Liver (tissue), 9 donors: ENCODE measurements around the gene ZDHHC11. TPM values are rescaled to one million over a fixed set of nuclear protein-coding genes. Genes with fewer than 3 reads are reported as not detected.

ENCODE experiments used
- DNase-seq: peaks from one replicate; pipeline ENCODE4 v3.0.0-alpha.2; 2017; ENCODE audit warnings: low spot score
- H3K27ac ChIP-seq, 2 donors: one replicate each; pipeline ENCODE4 v1.7.0; 2013; ENCODE audit warnings: inconsistent platforms in 2 of 2, low read length in 2 of 2, control low read depth in 1 of 2, low read depth in 1 of 2, mild to moderate bottlenecking in 1 of 2
- H3K27me3 ChIP-seq, 4 donors: one replicate each; pipeline versions ENCODE4 v1.6.1 to v1.7.0; 2013; ENCODE audit warnings: low read length in 3 of 4, inconsistent platforms in 1 of 4, mild to moderate bottlenecking in 1 of 4, moderate library complexity in 1 of 4; ENCODE audit not compliant: control insufficient read depth in 4 of 4, insufficient read depth in 4 of 4
- H3K36me3 ChIP-seq, 4 donors: one replicate each; pipeline versions ENCODE4 v1.6.1 to v1.7.0; 2013; ENCODE audit warnings: low read length in 3 of 4, mild to moderate bottlenecking in 3 of 4, low read depth in 1 of 4, moderate library complexity in 1 of 4; ENCODE audit not compliant: control insufficient read depth in 4 of 4, insufficient read depth in 3 of 4
- H3K4me1 ChIP-seq, 4 donors: one replicate each; pipeline versions ENCODE4 v1.6.1 to v1.7.0; 2013; ENCODE audit warnings: low read length in 3 of 4, mild to moderate bottlenecking in 3 of 4, moderate library complexity in 1 of 4; ENCODE audit not compliant: control insufficient read depth in 4 of 4, insufficient read depth in 4 of 4
- H3K4me3 ChIP-seq, 3 donors: one replicate each; pipeline versions ENCODE4 v1.6.1 to v1.7.0; 2013; ENCODE audit warnings: low read length in 3 of 3, control low read depth in 1 of 3, low read depth in 1 of 3, mild to moderate bottlenecking in 1 of 3
- H3K9ac ChIP-seq, 2 donors: one replicate each; pipeline ENCODE4 v1.7.0; 2013; ENCODE audit warnings: low read length in 2 of 2, mild to moderate bottlenecking in 2 of 2, moderate library complexity in 2 of 2, control low read depth in 1 of 2, low read depth in 1 of 2
- H3K9me3 ChIP-seq, 4 donors: one replicate each; pipeline versions ENCODE4 v1.6.1 to v1.7.0; 2013; ENCODE audit warnings: low read length in 3 of 4; ENCODE audit not compliant: control insufficient read depth in 4 of 4
- ATF3 ChIP-seq: IDR thresholded peaks from 2 replicates; pipeline ENCODE4 v1.6.1; 2016; ENCODE audit warnings: antibody characterized with exemption
- EGR1 ChIP-seq, 2 donors: IDR thresholded peaks; 2 replicates each; pipeline ENCODE4 v1.6.1; 2016 to 2018; ENCODE audit warnings: antibody characterized with exemption in 2 of 2, low read depth in 2 of 2
- FOXA1 ChIP-seq: IDR thresholded peaks from 2 replicates; pipeline ENCODE4 v1.6.1; 2016; ENCODE audit warnings: antibody characterized with exemption
- FOXA2 ChIP-seq: IDR thresholded peaks from 2 replicates; pipeline ENCODE4 v1.6.1; 2016; ENCODE audit warnings: antibody characterized with exemption
- GABPA ChIP-seq, 2 donors: IDR thresholded peaks in 1 of 2; conservative IDR thresholded peaks in 1 of 2; 2 replicates each; pipeline ENCODE4 v1.6.1; 2016; ENCODE audit warnings: antibody characterized with exemption in 2 of 2, mild to moderate bottlenecking in 1 of 2, moderate library complexity in 1 of 2
- HNF4A ChIP-seq, 2 donors: conservative IDR thresholded peaks; 2 replicates each; pipeline ENCODE4 v1.6.1; 2016; ENCODE audit warnings: antibody characterized with exemption in 2 of 2, mild to moderate bottlenecking in 2 of 2
- HNF4G ChIP-seq: IDR thresholded peaks from 2 replicates; pipeline ENCODE4 v1.6.1; 2016; ENCODE audit warnings: antibody characterized with exemption
- JUND ChIP-seq, 2 donors: IDR thresholded peaks; 2 replicates each; pipeline ENCODE4 v1.6.1; 2016; ENCODE audit warnings: antibody characterized with exemption in 2 of 2
- MAX ChIP-seq: IDR thresholded peaks from 2 replicates; pipeline ENCODE4 v1.6.1; 2016; ENCODE audit warnings: antibody characterized with exemption
- NR2F2 ChIP-seq: IDR thresholded peaks from 2 replicates; pipeline ENCODE4 v1.6.1; 2016; ENCODE audit warnings: antibody characterized with exemption
- REST ChIP-seq: IDR thresholded peaks from 2 replicates; pipeline ENCODE4 v1.6.1; 2016; ENCODE audit warnings: antibody characterized with exemption, mild to moderate bottlenecking
- RXRA ChIP-seq, 2 donors: IDR thresholded peaks; 2 replicates each; pipeline ENCODE4 v1.6.1; 2017 to 2018; ENCODE audit warnings: antibody characterized with exemption in 2 of 2, mild to moderate bottlenecking in 1 of 2
- TAF1 ChIP-seq: conservative IDR thresholded peaks from 2 replicates; pipeline ENCODE4 v1.6.1; 2016; ENCODE audit warnings: antibody characterized with exemption, mild to moderate bottlenecking
- YY1 ChIP-seq: IDR thresholded peaks from 2 replicates; pipeline ENCODE4 v1.6.1; 2016; ENCODE audit warnings: antibody characterized with exemption, mild to moderate bottlenecking
- ZBTB33 ChIP-seq: IDR thresholded peaks from 2 replicates; pipeline ENCODE4 v1.6.1; 2016; ENCODE audit warnings: antibody characterized with exemption
- WGBS: extraction: QIAGEN DNeasy Blood & Tissue Kit; methylation state at CpG from one replicate; pipeline ENCODE4 v1.1.7; 2013; 5-methylcytosine and 5-hydroxymethylcytosine counted together
- polyA plus RNA-seq, 2 donors: library from polyadenylated mRNA; stranded (reverse) in 1 of 2; unstranded in 1 of 2; fragments of 200-250 nt in 1 of 2; fragments of >200 nt in 1 of 2; fragmentation: Nextera tagmentation in 1 of 2; extraction: Ambion mirVana in 1 of 2; gene quantifications; one replicate each; pipeline versions ENCODE4 v1.2.1 to v1.2.3, GENCODE V29; 2013 to 2015
- total RNA-seq, 2 donors: library from RNA; depleted of rRNA; stranded (reverse); fragments of >200 nt; gene quantifications; one replicate each; pipeline ENCODE4 v1.2.3, GENCODE V29; 2014
- donor health status: healthy.
- donor health status: healthy.
- donor health status: healthy.
- donor health status: healthy.
- donor health status: healthy.

Gene ZDHHC11
- total and polyA plus RNA-seq, 4 donors, result 0.93 to 3.2 (median 1.3) TPM

- H3K9ac ChIP-seq, result no peak overlapping the region
- WGBS, result 93% methylated on average over 16 of the region's 16 CpGs
- no peaks in the 10 kb centered on the region for H3K4me1 ChIP-seq
- H3K27ac ChIP-seq, result no peak overlapping the region
- peaks cover 17 to 83% (median 55%) of the 10 kb centered on the region in 4 donors for H3K36me3 ChIP-seq
- no peaks in the 10 kb centered on the region for H3K27me3 ChIP-seq
- TF ChIP-seq EGR1 (IDR thresholded peaks at IDR 0.05; ENCODE audit: low read depth in 2 of 2), result no peak
- TF ChIP-seq GABPA (IDR thresholded peaks at IDR 0.05 in 1 of 2, conservative IDR thresholded peaks at IDR 0.05 in 1 of 2), result no peak
- TF ChIP-seq RXRA (IDR thresholded peaks at IDR 0.05), result no peak
- TF ChIP-seq TAF1, result no peak
- no peak for TF ChIP-seq NR2F2
- TF ChIP-seq ZBTB33, result no peak
- TF ChIP-seq MAX, result no peak
- TF ChIP-seq ATF3, result no peak
- no peak for TF ChIP-seq FOXA1
- TF ChIP-seq JUND (IDR thresholded peaks at IDR 0.05), result no peak
- TF ChIP-seq HNF4G, result no peak
- no peak for TF ChIP-seq FOXA2
- DNase-seq, result no peak
- no peaks in the 10 kb centered on the region for H3K9me3 ChIP-seq
- no peak overlapping the region for H3K4me3 ChIP-seq
Measured at GRCh38 chr5:884345-885126, 33.8 kb upstream of the ZDHHC11 start.

GRCh38 chr5:883475-884181 is 32.8 kb upstream of the ZDHHC11 start:
- 97% methylated on average over 29 of the region's 29 CpGs for WGBS
- H3K4me1 ChIP-seq, result no peaks in the 10 kb centered on the region
- TF ChIP-seq YY1 (no peak), GABPA (IDR thresholded peaks at IDR 0.05 in 1 of 2, conservative IDR thresholded peaks at IDR 0.05 in 1 of 2) (no peak), FOXA2 (no peak), MAX (no peak), REST (no peak), HNF4A (conservative IDR thresholded peaks at IDR 0.05) (no peak)
- H3K36me3 ChIP-seq, result peaks cover 17 to 79% (median 47%) of the 10 kb centered on the region in 4 donors
- no peaks in the 10 kb centered on the region for H3K9me3 ChIP-seq
- DNase-seq, result no peak
- H3K9ac ChIP-seq, result no peak overlapping the region
- no peak overlapping the region for H3K4me3 ChIP-seq
- H3K27ac ChIP-seq, result no peak overlapping the region
- H3K27me3 ChIP-seq, result no peaks in the 10 kb centered on the region
